ENCODE measurements around the gene UBE2H.

The UBE2H gene

DNA sequence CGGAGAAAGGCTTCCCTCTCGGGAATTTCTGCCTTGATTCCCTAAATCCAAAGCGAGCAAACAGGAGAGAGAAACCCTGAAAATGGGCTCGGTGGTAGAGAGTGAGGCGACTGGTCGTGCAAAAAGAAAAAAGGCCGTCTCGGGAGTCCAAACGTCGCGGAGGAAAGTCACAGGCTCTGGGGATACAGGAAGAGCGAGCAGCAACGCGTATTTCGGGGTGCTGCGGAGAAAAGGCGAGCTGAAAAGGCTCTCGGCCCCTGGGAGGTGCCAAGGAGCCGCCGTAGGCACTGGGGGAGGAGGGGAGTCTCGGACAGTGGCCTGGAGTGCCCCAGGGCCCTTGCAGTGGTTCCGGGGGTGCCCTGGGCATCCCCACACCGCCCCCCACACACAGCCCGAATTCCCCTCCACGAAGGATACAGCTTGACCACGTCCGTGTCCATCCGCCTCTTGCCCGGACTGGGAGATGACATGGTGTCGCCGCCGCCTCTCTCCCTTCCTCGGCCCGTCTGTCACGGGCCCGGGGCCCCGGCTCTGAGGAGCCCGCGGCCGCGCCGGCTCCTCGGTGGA, 591 bp downstream of the UBE2H start:
- Histone ChIP-seq H3K27ac (replicated peaks; ENCODE audit: low read length) (peak overlapping the region; percentile 56), H4K8ac (ENCODE audit: low read depth, low read length) (no peak overlapping the region), H3K4me3 (ENCODE audit: low read length in 2 of 2) (peak overlapping the region; percentile 87 to 95), H2BK120ac (ENCODE audit: low read depth, low read length) (no peak overlapping the region), H4K91ac (ENCODE audit: low read depth, low read length, poor library complexity) (no peak overlapping the region), H2BK5ac (ENCODE audit: low read length) (peak overlapping the region; percentile 93), H3K4me1 (ENCODE audit: control insufficient read depth in 2 of 2, insufficient read depth in 1 of 2, low read depth in 1 of 2, low read length in 2 of 2) (peaks cover 0 to 6% of the 10 kb centered on the region in 2 donors), H3K14ac (ENCODE audit: low read length) (peak overlapping the region; percentile 66), H3K23ac (ENCODE audit: low read depth, low read length, poor library complexity) (peak overlapping the region; percentile 67), H2AFZ (ENCODE audit: low read length) (peak overlapping the region; percentile 73), H3K79me1 (ENCODE audit: low read depth, low read length) (peaks cover 4% of the 10 kb centered on the region), H3K9me3 (replicated peaks in 1 of 2; ENCODE audit: control insufficient read depth in 2 of 2, insufficient read depth in 1 of 2, low read depth in 1 of 2, low read length in 2 of 2) (no peaks in the 10 kb centered on the region), H3K4ac (ENCODE audit: low read length) (no peak overlapping the region), H3K36me3 (replicated peaks in 1 of 2; ENCODE audit: control insufficient read depth in 2 of 2, insufficient read depth in 2 of 2, low read length in 2 of 2) (peaks cover 0 to 8% of the 10 kb centered on the region in 2 donors), H3K18ac (ENCODE audit: low read length) (peak overlapping the region; percentile 88), H2BK15ac (ENCODE audit: low read length) (peak overlapping the region; percentile 30), H2AK5ac (ENCODE audit: low read depth, low read length) (peak overlapping the region; percentile 96), H3K4me2 (ENCODE audit: insufficient read depth, low read length, poor library complexity, severe bottlenecking) (peak overlapping the region; percentile 62), H3K27me3 (ENCODE audit: control insufficient read depth in 3 of 3, insufficient read depth in 3 of 3, low read depth in 1 of 3, low read length in 3 of 3) (no peaks in the 10 kb centered on the region), H2BK12ac (ENCODE audit: low read length) (no peak overlapping the region), H3K9ac (ENCODE audit: low read depth, low read length, poor library complexity) (peak overlapping the region; percentile 97)
- no CpG with 5 or more reads among the region's 43 CpGs for WGBS, 2 donors (ENCODE audit: extremely low coverage in 2 of 2, insufficient read length in 2 of 2, insufficient replicate concordance in 1 of 2)
- peak; percentile 18 for DNase-seq (ENCODE audit: low spot score)

GRCh38 chr7:129951226-129952085, 1.3 kb downstream of the UBE2H start:
- Histone ChIP-seq H4K91ac (ENCODE audit: low read depth, low read length, poor library complexity) (no peak overlapping the region), H2AK5ac (ENCODE audit: low read depth, low read length) (no peak overlapping the region), H3K23ac (ENCODE audit: low read depth, low read length, poor library complexity) (no peak overlapping the region), H3K14ac (ENCODE audit: low read length) (no peak overlapping the region), H3K4me2 (ENCODE audit: insufficient read depth, low read length, poor library complexity, severe bottlenecking) (peak overlapping the region; percentile 62), H3K18ac (ENCODE audit: low read length) (no peak overlapping the region), H3K9ac (ENCODE audit: low read depth, low read length, poor library complexity) (no peak overlapping the region), H2BK120ac (ENCODE audit: low read depth, low read length) (no peak overlapping the region), H3K4me3 (ENCODE audit: low read length in 2 of 2) (peak overlapping the region; percentile 87 to 95), H3K27ac (replicated peaks; ENCODE audit: low read length) (peak overlapping the region; percentile 56), H2AFZ (ENCODE audit: low read length) (peak overlapping the region; percentile 73), H3K4me1 (ENCODE audit: control insufficient read depth in 2 of 2, insufficient read depth in 1 of 2, low read depth in 1 of 2, low read length in 2 of 2) (peaks cover 0 to 9% of the 10 kb centered on the region in 2 donors), H3K4ac (ENCODE audit: low read length) (no peak overlapping the region), H4K8ac (ENCODE audit: low read depth, low read length) (no peak overlapping the region), H2BK15ac (ENCODE audit: low read length) (no peak overlapping the region), H3K79me1 (ENCODE audit: low read depth, low read length) (peaks cover 4% of the 10 kb centered on the region), H3K27me3 (ENCODE audit: control insufficient read depth in 3 of 3, insufficient read depth in 3 of 3, low read depth in 1 of 3, low read length in 3 of 3) (no peaks in the 10 kb centered on the region), H2BK5ac (ENCODE audit: low read length) (no peak overlapping the region), H2BK12ac (ENCODE audit: low read length) (no peak overlapping the region), H3K36me3 (replicated peaks in 1 of 2; ENCODE audit: control insufficient read depth in 2 of 2, insufficient read depth in 2 of 2, low read length in 2 of 2) (peaks cover 0 to 16% of the 10 kb centered on the region in 2 donors), H3K9me3 (replicated peaks in 1 of 2; ENCODE audit: control insufficient read depth in 2 of 2, insufficient read depth in 1 of 2, low read depth in 1 of 2, low read length in 2 of 2) (no peaks in the 10 kb centered on the region)
- DNase-seq (ENCODE audit: low spot score), result peak; percentile 29
- no CpG with 5 or more reads among the region's 8 CpGs for WGBS, 2 donors (ENCODE audit: extremely low coverage in 2 of 2, insufficient read length in 2 of 2, insufficient replicate concordance in 1 of 2)

GRCh38 chr7:129950933-129951225, 1.9 kb downstream of the UBE2H start:
- Histone ChIP-seq H3K4me1 (ENCODE audit: control insufficient read depth in 2 of 2, insufficient read depth in 1 of 2, low read depth in 1 of 2, low read length in 2 of 2) (peaks cover 0 to 9% of the 10 kb centered on the region in 2 donors), H2AFZ (ENCODE audit: low read length) (peak overlapping the region; percentile 73), H3K36me3 (replicated peaks in 1 of 2; ENCODE audit: control insufficient read depth in 2 of 2, insufficient read depth in 2 of 2, low read length in 2 of 2) (peaks cover 0 to 19% of the 10 kb centered on the region in 2 donors), H2BK120ac (ENCODE audit: low read depth, low read length) (no peak overlapping the region), H3K79me1 (ENCODE audit: low read depth, low read length) (peaks cover 4% of the 10 kb centered on the region), H2AK5ac (ENCODE audit: low read depth, low read length) (no peak overlapping the region), H3K9ac (ENCODE audit: low read depth, low read length, poor library complexity) (no peak overlapping the region), H3K27me3 (ENCODE audit: control insufficient read depth in 3 of 3, insufficient read depth in 3 of 3, low read depth in 1 of 3, low read length in 3 of 3) (no peaks in the 10 kb centered on the region), H4K91ac (ENCODE audit: low read depth, low read length, poor library complexity) (no peak overlapping the region), H3K9me3 (replicated peaks in 1 of 2; ENCODE audit: control insufficient read depth in 2 of 2, insufficient read depth in 1 of 2, low read depth in 1 of 2, low read length in 2 of 2) (no peaks in the 10 kb centered on the region), H3K27ac (replicated peaks; ENCODE audit: low read length) (peak overlapping the region; percentile 89), H2BK12ac (ENCODE audit: low read length) (no peak overlapping the region), H3K4me2 (ENCODE audit: insufficient read depth, low read length, poor library complexity, severe bottlenecking) (peak overlapping the region; percentile 45), H3K4ac (ENCODE audit: low read length) (no peak overlapping the region), H2BK15ac (ENCODE audit: low read length) (no peak overlapping the region), H3K4me3 (ENCODE audit: low read length in 2 of 2) (peak overlapping the region; percentile 87 to 95), H3K23ac (ENCODE audit: low read depth, low read length, poor library complexity) (no peak overlapping the region), H3K14ac (ENCODE audit: low read length) (no peak overlapping the region), H2BK5ac (ENCODE audit: low read length) (no peak overlapping the region), H4K8ac (ENCODE audit: low read depth, low read length) (no peak overlapping the region), H3K18ac (ENCODE audit: low read length) (no peak overlapping the region)
- WGBS, 2 donors (ENCODE audit: extremely low coverage in 2 of 2, insufficient read length in 2 of 2, insufficient replicate concordance in 1 of 2), result no CpG with 5 or more reads among the region's 1 CpG
- no peak for DNase-seq (ENCODE audit: low spot score)

DNA sequence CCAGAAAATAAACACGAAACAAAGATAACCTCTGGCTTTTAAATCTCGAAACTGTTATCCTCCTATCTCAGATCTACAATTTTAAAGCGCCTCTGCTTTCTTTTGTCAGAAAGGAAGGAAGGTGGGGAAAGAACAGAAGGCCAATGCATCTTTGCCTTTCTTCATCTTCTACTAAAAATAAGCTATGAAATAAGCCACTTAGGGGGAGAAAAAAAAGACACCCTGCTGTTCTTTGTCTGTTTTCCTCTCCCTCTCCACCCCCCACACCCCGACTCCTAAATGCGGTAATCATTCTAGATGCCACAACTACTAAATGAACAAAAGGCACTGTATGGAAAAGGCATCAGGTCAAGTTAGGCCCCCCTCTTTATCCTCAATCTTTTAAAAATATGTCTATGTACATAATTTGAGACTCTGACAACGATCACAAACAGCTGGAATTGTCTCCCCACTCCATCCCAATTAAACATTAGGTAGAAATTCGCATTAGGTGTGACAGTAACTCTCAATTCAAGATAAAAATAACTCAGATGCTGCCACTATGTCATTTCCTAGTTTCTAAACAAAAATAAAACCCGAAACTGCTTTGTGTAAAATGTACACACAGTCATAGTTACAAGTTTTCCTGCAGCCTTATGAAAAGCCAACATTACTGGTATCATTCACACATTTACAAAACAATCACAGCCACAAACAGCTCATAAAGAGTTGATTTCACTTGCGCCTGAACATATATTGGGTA, 2.4 kb downstream of the UBE2H start:
- H2BK12ac ChIP-seq (ENCODE audit: low read length), result no peak overlapping the region
- H2AFZ ChIP-seq (ENCODE audit: low read length), result peak overlapping the region; percentile 73
- H2BK15ac ChIP-seq (ENCODE audit: low read length), result no peak overlapping the region
- peaks cover 0 to 21% of the 10 kb centered on the region in 2 donors for H3K36me3 ChIP-seq (replicated peaks in 1 of 2; ENCODE audit: control insufficient read depth in 2 of 2, insufficient read depth in 2 of 2, low read length in 2 of 2)
- H3K79me1 ChIP-seq (ENCODE audit: low read depth, low read length), result peaks cover 4% of the 10 kb centered on the region
- no peak overlapping the region for H4K91ac ChIP-seq (ENCODE audit: low read depth, low read length, poor library complexity)
- no peak overlapping the region for H3K9ac ChIP-seq (ENCODE audit: low read depth, low read length, poor library complexity)
- H3K4me3 ChIP-seq (ENCODE audit: low read length in 2 of 2), result peak overlapping the region; percentile 75 to 95
- DNase-seq (ENCODE audit: low spot score), result peak; percentile 33
- no peak overlapping the region for H2BK5ac ChIP-seq (ENCODE audit: low read length)
- H3K9me3 ChIP-seq (replicated peaks in 1 of 2; ENCODE audit: control insufficient read depth in 2 of 2, insufficient read depth in 1 of 2, low read depth in 1 of 2, low read length in 2 of 2), result peaks cover 0 to 2% of the 10 kb centered on the region in 2 donors
- no peak overlapping the region for H3K18ac ChIP-seq (ENCODE audit: low read length)
- H3K27me3 ChIP-seq (ENCODE audit: control insufficient read depth in 3 of 3, insufficient read depth in 3 of 3, low read depth in 1 of 3, low read length in 3 of 3), result no peaks in the 10 kb centered on the region
- no peak overlapping the region for H2BK120ac ChIP-seq (ENCODE audit: low read depth, low read length)
- peak overlapping the region; percentile 89 for H3K27ac ChIP-seq (replicated peaks; ENCODE audit: low read length)
- no peak overlapping the region for H3K23ac ChIP-seq (ENCODE audit: low read depth, low read length, poor library complexity)
- peaks cover 0 to 9% of the 10 kb centered on the region in 2 donors for H3K4me1 ChIP-seq (ENCODE audit: control insufficient read depth in 2 of 2, insufficient read depth in 1 of 2, low read depth in 1 of 2, low read length in 2 of 2)
- H4K8ac ChIP-seq (ENCODE audit: low read depth, low read length), result no peak overlapping the region
- H3K4ac ChIP-seq (ENCODE audit: low read length), result no peak overlapping the region
- H3K14ac ChIP-seq (ENCODE audit: low read length), result no peak overlapping the region
- peak overlapping the region; percentile 45 for H3K4me2 ChIP-seq (ENCODE audit: insufficient read depth, low read length, poor library complexity, severe bottlenecking)
- H2AK5ac ChIP-seq (ENCODE audit: low read depth, low read length), result no peak overlapping the region
- no CpG with 5 or more reads among the region's 9 CpGs for WGBS, 2 donors (ENCODE audit: extremely low coverage in 2 of 2, insufficient read length in 2 of 2, insufficient replicate concordance in 1 of 2)

All from neuronal stem cell (in vitro differentiated cells).